GM19452 (cell line): Measurements from ENCODE around the gene ATP1A2.
"Not testable (repeated sequence)": the region's sequence is repeated elsewhere in the genome, so short reads cannot be mapped to it uniquely, and the experiment has no call there.

Experiments used
- ATAC-seq: cut with Tn5 transposase; IDR thresholded peaks from one replicate; pipeline ENCODE4 v1.9.1; 2021; ENCODE audit not compliant: unreplicated experiment

The ATP1A2 gene

DNA sequence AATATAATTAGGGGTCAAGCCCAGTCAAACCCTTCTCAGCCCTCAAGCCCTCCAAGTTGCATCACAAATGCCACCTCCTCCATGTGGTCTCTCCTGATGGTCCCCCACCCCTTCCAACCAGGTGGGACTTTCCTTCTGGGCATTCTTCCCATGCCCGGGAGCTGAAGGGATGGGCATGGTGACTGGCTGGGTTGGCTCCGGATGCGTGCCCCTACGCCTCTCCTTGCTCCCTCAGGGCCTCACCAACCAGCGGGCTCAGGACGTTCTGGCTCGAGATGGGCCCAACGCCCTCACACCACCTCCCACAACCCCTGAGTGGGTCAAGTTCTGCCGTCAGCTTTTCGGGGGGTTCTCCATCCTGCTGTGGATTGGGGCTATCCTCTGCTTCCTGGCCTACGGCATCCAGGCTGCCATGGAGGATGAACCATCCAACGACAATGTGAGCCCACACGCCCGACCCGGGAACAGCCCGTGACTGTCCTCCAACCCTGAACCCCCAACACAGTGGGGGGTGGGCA lies 7.5 kb downstream of the ATP1A2 start:
- no peak for ATAC-seq

DNA sequence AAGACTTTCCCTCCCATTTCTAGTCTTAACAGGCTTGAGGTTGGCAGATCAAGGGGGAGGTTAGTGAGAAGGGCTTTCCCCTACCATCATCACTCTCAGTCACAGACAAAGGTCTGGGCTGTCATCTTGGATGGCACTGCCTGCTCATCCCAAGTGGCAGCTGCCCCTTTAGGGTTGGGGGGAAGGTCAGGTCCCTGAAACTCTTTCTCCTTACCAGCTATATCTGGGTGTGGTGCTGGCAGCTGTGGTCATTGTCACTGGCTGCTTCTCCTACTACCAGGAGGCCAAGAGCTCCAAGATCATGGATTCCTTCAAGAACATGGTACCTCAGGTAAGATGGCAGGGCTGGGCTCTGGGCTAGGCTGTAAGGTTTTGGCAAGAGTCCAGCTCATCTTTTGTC lies 8.2 kb downstream of the ATP1A2 start:
- no peak for ATAC-seq

DNA sequence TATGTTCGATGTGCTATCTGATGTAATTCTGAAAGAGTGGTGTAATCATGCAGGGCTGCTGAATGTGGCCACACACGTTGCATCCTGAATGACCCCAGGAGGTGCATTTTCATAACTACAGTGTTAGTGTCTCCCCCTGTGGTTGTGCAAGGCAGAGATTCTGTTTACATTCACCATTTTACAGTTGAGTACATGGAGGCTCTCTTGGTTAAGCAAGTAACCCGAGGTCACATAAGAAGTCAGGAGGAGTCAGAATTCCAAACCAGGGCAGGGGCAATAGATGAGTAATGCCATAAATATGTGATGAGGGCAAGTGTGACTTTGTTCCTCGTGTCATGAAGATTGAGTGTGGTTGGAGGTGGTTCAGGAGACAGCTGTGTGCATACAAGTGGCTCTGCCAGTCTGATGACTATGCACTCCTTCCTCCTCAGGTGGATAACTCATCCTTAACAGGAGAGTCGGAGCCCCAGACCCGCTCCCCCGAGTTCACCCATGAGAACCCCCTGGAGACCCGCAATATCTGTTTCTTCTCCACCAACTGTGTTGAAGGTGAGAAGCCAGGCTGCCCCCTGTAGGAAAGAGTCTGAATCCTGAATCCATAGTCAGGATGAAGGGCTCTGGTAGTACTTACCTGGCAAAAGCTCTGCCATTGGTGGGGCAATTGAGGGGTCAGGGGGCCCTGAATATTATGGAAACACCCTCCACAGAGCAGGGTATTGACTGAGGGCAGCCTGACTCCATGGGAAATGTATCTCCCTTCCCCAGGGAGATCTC lies 9.3 kb downstream of the ATP1A2 start:
- ATAC-seq: no peak

DNA sequence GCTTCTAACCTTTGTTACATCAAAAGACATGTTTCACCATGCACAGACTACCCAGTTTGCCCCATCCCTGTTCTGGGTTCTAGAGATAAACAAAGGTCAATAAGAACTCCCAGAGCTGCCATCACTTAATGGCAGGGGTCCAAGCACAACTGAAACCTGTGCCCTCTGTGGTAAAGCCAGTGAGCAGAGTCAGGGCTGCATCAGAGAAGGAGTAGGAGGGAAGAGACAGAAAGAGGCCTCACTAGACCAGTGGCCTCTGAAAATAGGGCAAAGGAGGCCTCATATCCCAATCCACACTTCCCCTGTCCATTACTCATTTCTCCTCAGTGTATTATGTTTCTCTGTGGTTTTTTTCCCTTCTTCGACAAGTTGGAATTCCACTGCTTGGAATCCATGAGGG lies 10.2 kb downstream of the ATP1A2 start:
- ATAC-seq: no peak

- ATAC-seq: not testable (repeated sequence)
Observed at GRCh38 chr1:160126342-160126741, 10.8 kb downstream of the ATP1A2 start.

DNA sequence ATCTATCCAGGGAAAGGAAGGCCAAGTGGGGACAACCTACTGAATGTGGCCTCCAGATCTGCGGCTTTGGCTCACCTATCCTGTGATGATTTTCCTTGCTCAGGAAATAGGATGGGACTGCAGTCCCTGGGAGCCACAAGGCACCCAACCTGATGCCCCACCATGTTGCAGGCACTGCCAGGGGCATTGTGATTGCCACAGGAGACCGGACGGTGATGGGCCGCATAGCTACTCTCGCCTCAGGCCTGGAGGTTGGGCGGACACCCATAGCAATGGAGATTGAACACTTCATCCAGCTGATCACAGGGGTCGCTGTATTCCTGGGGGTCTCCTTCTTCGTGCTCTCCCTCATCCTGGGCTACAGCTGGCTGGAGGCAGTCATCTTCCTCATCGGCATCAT lies 11.8 kb downstream of the ATP1A2 start:
- ATAC-seq: no peak

- no peak for ATAC-seq
Observed at GRCh38 chr1:160127865-160128523, 12.4 kb downstream of the ATP1A2 start.

- no peak for ATAC-seq
Observed at GRCh38 chr1:160128636-160129035, 13.1 kb downstream of the ATP1A2 start.

- no peak for ATAC-seq
Observed at GRCh38 chr1:160129046-160129445, 13.5 kb downstream of the ATP1A2 start.

GRCh38 chr1:160129558-160129957 lies 14.0 kb downstream of the ATP1A2 start:
- no peak for ATAC-seq

DNA sequence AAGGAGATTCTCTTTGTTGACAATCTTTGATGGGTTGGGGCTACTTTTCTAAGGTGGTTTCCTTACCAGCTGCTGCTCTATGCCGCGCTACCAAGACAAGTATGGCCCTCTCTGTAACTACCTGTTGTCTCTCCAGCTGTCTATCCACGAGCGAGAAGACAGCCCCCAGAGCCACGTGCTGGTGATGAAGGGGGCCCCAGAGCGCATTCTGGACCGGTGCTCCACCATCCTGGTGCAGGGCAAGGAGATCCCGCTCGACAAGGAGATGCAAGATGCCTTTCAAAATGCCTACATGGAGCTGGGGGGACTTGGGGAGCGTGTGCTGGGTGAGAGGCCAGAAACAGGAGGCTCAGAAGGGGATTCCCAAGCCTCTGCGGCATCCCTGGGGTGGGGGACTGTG lies 14.4 kb downstream of the ATP1A2 start:
- ATAC-seq: no peak

GRCh38 chr1:160130486-160130885 lies 14.9 kb downstream of the ATP1A2 start:
- ATAC-seq: no peak

DNA sequence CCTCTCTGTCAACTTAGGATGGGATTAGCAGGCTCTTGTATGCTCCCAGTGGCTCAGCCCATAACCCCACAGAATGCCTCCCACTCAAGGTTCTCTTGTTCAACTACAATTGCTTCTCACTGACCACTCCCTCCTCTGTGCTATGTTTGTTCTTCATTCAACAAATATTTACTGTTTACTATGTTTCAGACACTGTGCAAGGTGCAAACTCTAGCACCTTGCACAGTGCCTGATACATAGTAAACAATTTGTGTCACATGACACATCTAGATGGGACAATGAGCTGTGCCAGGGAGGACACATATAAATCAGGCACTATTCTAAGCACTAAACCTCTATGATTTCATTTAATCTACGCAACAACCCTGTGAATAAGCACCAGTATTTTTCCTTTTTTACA lies 15.4 kb downstream of the ATP1A2 start:
- no peak for ATAC-seq

GRCh38 chr1:160131803-160132565 lies 16.4 kb downstream of the ATP1A2 start:
- ATAC-seq: no peak

DNA sequence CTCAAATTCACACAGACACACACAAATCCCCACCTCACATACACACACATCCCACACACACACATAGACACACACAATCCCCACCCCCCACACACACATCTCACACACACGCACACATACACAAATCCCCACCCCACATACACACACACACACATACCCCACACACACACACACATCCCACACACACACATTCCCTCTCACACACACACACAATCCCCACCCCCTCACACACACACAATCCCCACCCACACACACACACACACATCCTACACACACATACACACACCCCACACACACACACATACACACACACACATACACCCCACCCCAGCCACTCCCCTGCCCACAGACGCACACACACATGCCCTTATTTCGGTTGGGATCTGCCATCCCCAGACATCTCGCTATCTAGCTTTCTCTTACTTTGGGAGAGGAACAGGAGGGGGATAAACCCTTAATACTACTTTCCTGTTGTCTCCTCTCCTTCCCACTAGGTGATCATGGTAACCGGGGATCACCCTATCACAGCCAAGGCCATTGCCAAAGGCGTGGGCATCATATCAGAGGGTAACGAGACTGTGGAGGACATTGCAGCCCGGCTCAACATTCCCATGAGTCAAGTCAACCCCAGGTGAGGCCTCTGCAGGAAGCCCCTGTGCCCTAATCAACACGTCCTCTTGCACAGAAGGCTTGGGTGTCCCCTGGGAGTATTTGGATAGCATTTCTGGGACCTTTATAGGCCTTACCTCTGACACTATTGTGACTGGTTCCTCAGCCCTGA lies 18.6 kb downstream of the ATP1A2 start:
- ATAC-seq: no peak

GRCh38 chr1:160134791-160135572 lies 19.4 kb downstream of the ATP1A2 start:
- ATAC-seq: no peak

DNA sequence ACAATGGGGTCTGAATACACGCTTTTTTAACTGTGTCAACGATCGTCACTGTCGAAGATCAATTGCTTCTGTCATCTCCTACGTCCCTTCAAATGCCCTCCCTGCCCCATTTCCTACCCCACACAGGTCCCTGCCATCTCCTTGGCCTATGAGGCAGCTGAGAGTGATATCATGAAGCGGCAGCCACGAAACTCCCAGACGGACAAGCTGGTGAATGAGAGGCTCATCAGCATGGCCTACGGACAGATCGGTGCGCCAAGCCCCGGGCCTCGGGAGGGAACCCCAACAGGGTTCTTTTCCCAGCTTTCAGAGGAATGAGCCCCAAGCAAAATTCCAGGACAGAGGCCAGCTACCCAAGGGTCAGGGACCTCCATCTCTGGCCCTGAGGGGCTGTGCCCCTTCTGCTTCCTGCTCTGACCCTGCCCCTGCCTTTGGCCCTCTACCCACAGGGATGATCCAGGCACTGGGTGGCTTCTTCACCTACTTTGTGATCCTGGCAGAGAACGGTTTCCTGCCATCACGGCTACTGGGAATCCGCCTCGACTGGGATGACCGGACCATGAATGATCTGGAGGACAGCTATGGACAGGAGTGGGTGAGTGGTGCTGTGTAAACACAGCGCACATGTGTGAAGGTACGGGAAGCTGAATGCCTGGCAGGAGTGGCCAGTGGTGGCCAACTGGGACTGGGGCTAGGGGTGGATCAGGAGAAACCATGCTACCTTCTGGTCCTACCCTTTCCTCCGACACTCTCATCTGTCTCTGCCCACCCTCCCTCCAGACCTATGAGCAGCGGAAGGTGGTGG lies 20.8 kb downstream of the ATP1A2 start:
- no peak for ATAC-seq

- ATAC-seq: no peak
Observed at GRCh38 chr1:160136926-160137200, 21.3 kb downstream of the ATP1A2 start.

GRCh38 chr1:160137216-160137862 lies 21.8 kb downstream of the ATP1A2 start:
- ATAC-seq: no peak
